ENCODE measurements around the gene CCDC68. TPM values are rescaled to one million over a fixed set of nuclear protein-coding genes. Genes with fewer than 3 reads are reported as not detected.
A peak's percentile ranks its signal among the peaks of the same experiment; 100 is the strongest.

The CCDC68 gene
- total RNA-seq, 1 donor from 2014 or later, result 20.8 TPM

DNA sequence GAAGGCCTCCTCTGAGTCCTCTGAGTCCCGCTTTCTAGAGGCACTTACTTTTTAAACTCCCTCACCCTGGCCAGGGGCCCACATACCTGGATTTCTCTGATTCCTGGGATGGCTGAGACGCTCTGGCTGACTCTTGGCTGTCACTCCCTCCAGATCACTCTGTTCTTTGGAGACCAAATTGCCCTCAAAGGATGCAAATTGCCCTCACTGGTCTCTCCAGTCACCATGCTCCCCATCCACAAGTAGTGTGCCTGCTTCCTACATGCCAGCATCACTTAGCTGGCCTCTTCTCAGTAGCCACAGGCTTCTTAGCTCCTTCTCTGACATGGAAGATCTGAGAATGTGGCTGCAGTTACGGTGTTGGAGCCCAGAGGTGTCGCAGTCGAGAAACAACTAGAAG lies 41.3 kb upstream of the CCDC68 start:
- H3K4me1 ChIP-seq, result no peaks in the 10 kb centered on the region
- TF ChIP-seq, protein P1, sequence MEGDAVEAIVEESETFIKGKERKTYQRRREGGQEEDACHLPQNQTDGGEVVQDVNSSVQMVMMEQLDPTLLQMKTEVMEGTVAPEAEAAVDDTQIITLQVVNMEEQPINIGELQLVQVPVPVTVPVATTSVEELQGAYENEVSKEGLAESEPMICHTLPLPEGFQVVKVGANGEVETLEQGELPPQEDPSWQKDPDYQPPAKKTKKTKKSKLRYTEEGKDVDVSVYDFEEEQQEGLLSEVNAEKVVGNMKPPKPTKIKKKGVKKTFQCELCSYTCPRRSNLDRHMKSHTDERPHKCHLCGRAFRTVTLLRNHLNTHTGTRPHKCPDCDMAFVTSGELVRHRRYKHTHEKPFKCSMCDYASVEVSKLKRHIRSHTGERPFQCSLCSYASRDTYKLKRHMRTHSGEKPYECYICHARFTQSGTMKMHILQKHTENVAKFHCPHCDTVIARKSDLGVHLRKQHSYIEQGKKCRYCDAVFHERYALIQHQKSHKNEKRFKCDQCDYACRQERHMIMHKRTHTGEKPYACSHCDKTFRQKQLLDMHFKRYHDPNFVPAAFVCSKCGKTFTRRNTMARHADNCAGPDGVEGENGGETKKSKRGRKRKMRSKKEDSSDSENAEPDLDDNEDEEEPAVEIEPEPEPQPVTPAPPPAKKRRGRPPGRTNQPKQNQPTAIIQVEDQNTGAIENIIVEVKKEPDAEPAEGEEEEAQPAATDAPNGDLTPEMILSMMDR (IDR thresholded peaks at IDR 0.05), result no peak
- no peaks in the 10 kb centered on the region for H3K36me3 ChIP-seq
- ATAC-seq (peak; percentile 38), DNase-seq (no peak)
- intact Hi-C loops (cut with DNase I), result no loop called here
- no peaks in the 10 kb centered on the region for H3K27me3 ChIP-seq
- H3K4me3 ChIP-seq, result no peak overlapping the region
- no peak overlapping the region for H3K27ac ChIP-seq
- no peaks in the 10 kb centered on the region for H3K9me3 ChIP-seq

DNA sequence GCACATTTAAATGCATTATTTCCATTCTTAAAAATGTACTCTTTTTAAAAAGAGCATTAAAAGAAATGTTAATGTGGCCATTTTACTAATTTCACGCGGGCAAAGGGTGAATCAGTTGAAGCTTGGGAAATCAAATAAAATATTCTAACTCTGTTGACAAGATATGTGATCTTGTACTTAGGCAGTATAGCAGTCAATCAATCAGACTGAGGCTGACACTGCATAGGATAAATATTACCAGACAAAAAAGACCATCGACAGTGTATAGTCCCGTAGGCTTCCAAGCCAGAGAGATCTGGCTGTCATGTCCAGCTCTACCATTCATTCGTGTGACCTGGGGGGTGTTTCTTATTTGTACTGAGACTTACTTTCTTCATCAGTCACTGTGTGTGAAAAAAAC lies 39.8 kb upstream of the CCDC68 start:
- TF ChIP-seq, protein P1 (IDR thresholded peaks at IDR 0.05), result no peak
- Histone ChIP-seq H3K9me3 (no peaks in the 10 kb centered on the region), H3K27me3 (no peaks in the 10 kb centered on the region), H3K36me3 (no peaks in the 10 kb centered on the region), H3K27ac (no peak overlapping the region), H3K4me1 (no peaks in the 10 kb centered on the region), H3K4me3 (no peak overlapping the region)
- intact Hi-C loops (cut with DNase I), result no loop called here
- ATAC-seq, result no peak
- DNase-seq, result no peak

DNA sequence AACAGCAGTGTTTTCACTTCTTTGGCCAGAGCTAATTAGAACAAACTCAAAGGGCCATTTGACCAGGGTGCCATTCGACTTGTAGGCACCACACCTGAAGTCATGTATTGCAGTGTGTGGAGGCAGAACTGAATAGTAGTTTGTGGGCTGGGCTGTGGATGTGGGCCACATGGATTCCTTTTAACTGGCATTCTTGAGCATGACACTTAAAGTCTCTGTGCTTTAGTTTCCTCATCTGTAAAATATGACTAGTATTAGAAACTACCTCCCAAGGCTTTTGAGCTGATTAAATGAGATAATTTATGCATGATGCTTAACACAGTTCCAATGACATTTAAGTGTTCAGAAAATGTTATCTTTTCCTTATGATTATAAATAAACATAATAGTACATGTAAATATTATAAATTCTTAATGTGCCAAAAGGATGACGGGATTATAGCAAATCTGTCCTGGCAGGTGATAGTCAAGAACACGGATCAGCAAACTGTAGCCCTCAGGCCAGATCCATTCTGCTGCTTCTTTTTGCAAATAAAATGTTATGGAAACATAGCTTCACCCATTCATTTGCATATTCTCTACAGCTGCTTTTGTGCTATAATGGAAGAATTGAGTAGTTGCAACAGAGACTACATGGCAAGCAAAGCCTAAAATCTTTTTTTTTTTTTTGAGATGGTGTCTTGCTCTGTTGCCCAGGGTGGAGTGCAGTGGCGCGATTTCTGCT lies 36.3 kb upstream of the CCDC68 start:
- H3K9me3 ChIP-seq, result no peaks in the 10 kb centered on the region
- no peak overlapping the region for H3K27ac ChIP-seq
- no peaks in the 10 kb centered on the region for H3K4me1 ChIP-seq
- TF ChIP-seq, protein P1 (IDR thresholded peaks at IDR 0.05), result no peak
- no peak for ATAC-seq
- no peaks in the 10 kb centered on the region for H3K27me3 ChIP-seq
- intact Hi-C loops (cut with DNase I), result no loop called here
- no peaks in the 10 kb centered on the region for H3K36me3 ChIP-seq
- H3K4me3 ChIP-seq, result no peak overlapping the region
- no peak for DNase-seq

DNA sequence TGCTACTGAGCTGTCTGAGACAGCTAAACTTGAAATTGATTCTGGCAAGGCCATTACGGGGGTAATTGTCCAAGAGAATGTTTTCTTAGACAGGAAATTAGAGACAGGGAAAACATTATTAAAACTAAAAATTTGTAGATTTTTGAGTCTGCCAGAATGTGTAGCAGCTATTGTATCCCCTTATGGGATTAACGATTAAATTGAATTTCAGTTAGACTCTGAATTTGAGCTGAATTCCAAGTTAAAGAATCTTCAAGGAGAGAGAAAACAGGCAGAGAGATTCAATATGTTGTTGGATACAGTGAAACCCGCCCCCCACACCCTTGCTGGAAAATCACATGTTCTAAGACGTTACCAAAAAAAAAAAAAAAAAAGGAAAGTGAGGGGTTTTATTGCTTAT lies 32.7 kb upstream of the CCDC68 start:
- ATAC-seq, result no peak
- Histone ChIP-seq H3K27me3 (no peaks in the 10 kb centered on the region), H3K4me1 (no peaks in the 10 kb centered on the region), H3K36me3 (no peaks in the 10 kb centered on the region), H3K27ac (no peak overlapping the region), H3K4me3 (no peak overlapping the region), H3K9me3 (no peaks in the 10 kb centered on the region)
- TF ChIP-seq, protein P1 (IDR thresholded peaks at IDR 0.05), result no peak
- intact Hi-C loops (cut with DNase I), result no loop called here
- DNase-seq, result no peak

DNA sequence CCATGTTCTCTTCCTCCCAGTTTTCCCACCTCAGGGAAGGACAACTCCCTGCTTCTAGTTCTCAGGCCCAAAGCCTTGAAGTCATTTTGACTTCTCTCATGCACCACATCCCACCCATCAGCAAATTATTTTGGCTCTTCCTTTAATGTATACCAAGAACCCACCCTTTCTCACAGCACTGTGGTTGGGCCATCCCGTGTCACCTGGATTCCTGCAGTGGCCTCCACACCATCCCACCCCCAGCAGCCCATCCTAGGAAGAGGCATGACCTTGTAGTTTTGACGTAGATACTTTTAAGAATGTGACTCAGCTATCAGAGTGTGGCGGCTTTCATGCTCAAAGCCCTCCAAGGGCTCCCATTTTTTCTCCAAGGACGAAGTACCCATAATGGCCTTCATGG lies 25.6 kb upstream of the CCDC68 start:
- Histone ChIP-seq H3K4me1 (no peaks in the 10 kb centered on the region), H3K27ac (no peak overlapping the region), H3K36me3 (no peaks in the 10 kb centered on the region), H3K9me3 (no peaks in the 10 kb centered on the region), H3K4me3 (no peak overlapping the region), H3K27me3 (no peaks in the 10 kb centered on the region)
- intact Hi-C loops (cut with DNase I), result no loop called here
- DNase-seq (no peak), ATAC-seq (no peak)
- TF ChIP-seq, protein P1 (IDR thresholded peaks at IDR 0.05), result no peak

DNA sequence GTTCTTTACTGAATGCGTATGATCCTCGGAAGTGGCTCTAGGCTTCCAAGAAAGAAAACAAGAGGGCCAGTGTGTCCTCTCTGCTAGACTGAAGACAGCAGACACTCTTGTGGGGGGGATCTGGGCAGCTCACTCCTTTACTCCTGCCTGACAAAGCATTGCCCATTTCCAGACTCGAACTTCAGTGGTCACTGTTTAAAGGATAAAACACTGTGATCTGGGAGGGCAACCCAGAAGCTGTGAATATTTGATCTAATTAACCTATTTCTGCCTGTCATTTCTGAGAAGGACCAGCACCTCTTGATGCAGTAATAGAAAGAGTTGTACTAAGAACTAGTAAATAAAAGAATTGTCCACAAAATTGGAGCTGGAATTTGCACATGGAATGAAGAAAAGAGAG lies 24.5 kb upstream of the CCDC68 start:
- intact Hi-C loops (cut with DNase I), result no loop called here
- H3K27me3 ChIP-seq, result no peaks in the 10 kb centered on the region
- ATAC-seq (no peak), DNase-seq (no peak)
- no peaks in the 10 kb centered on the region for H3K9me3 ChIP-seq
- H3K27ac ChIP-seq, result no peak overlapping the region
- TF ChIP-seq, protein P1 (IDR thresholded peaks at IDR 0.05), result no peak
- H3K36me3 ChIP-seq, result no peaks in the 10 kb centered on the region
- no peak overlapping the region for H3K4me3 ChIP-seq
- no peaks in the 10 kb centered on the region for H3K4me1 ChIP-seq

Data from upper lobe of right lung (tissue), 1 donor.